ENCODE results near the gene BCAP31. TPM values are rescaled to one million over a fixed set of nuclear protein-coding genes. Genes with fewer than 3 reads are reported as not detected.

The BCAP31 gene
- total RNA-seq (2021): 138 and 140 TPM in 2 replicates
- long read RNA-seq, transcript BCAP31-201 (8 exons, 1,643 nt): major isoform, 1,070 of 1,186 reads
- long read RNA-seq, transcript BCAP31-207 (8 exons, 1,824 nt): minor isoform, 41 of 1,186 reads
- long read RNA-seq, partial matches to known transcripts: 22 of 1,186 reads
- long read RNA-seq, other reads (novel, unspliced or antisense): 52 of 1,186 reads

DNA sequence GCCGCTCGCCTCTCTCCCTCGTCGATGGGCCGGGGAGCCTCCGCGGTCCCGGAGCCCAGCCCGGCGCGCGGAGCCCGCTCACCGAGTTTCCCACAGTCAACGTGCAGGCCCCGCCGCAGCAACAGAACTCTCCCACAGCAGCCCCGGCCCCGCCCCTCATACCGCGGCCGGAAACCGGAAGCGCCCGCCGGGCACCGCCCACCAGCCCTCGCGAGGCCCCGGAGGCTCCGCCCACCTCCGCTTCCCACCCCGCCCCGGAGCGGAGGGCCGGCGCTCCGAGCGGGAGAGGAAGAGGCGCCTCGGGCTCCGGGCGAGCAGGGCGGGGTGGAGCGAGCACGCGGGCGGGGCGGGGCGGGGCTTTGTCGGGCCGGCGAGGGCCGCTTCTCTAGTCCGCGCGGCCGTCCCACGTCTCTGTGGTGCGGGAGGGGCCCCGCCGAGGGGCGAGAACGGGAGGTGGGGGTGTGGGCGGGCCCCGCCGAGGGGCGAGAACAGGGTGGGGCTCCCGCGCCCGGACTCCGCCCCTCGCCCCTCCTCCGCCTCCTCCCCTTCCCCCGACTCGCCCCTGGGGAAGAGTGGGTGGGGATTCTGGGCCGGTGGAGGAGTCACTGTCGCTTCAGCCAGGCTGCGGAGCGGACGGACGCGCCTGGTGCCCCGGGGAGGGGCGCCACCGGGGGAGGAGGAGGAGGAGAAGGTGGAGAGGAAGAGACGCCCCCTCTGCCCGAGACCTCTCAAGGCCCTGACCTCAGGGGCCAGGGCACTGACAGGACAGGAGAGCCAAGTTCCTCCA lies at the start of gene BCAP31, which contains the start of gene ABCD1:
Gene BCAP31 (minus strand): TSS at position 136 of the 787 bp plus-strand sequence. CDS start 1,143 bp downstream, outside the sequence.
Gene ABCD1 (plus strand): TSS at position 605 of the 787 bp plus-strand sequence. CDS start 411 bp downstream, outside the sequence.
- H2BK20ac ChIP-seq (ENCODE audit: low read depth, low read length, poor library complexity, severe bottlenecking): no peak within 1 kb of the TSS
- WGBS (ENCODE audit: extremely low coverage, insufficient read length, low lambda C conversion rate): no CpG with 5 or more reads among the region's 88 CpGs
- no peak within 1 kb of the TSS; the same call in 1 of the 2 replicates for H3K14ac ChIP-seq (ENCODE audit: insufficient read depth, low read length)
- H4K20me1 ChIP-seq (ENCODE audit: control insufficient read depth, insufficient read depth, insufficient read length): no peaks in the 10 kb centered on the region
- peak within 1 kb of the TSS in 2 of 3 experiments; percentile 68 to 89; a peak in 3 of 7 replicates for H3K27ac Mint-ChIP-seq
- H2AK5ac ChIP-seq (ENCODE audit: insufficient read length, low read length): no peak within 1 kb of the TSS
- no peak within 1 kb of the TSS for H4K8ac ChIP-seq (replicated peaks; ENCODE audit: insufficient read length, low read depth, low read length)
- H3K27me3 ChIP-seq (ENCODE audit: insufficient read depth, low read length): no peaks in the 10 kb centered on the region
- H3K18ac ChIP-seq (ENCODE audit: insufficient read length, low read depth, low read length): peak within 1 kb of the TSS; percentile 6
- H3K27me3 Mint-ChIP-seq (ENCODE audit: low read depth): no peaks in the 10 kb centered on the region
- H2AFZ ChIP-seq (ENCODE audit: low read length): no peak within 1 kb of the TSS
- H3T11ph ChIP-seq (ENCODE audit: low read length): no peak within 1 kb of the TSS
- DNase-seq: peak; percentile 84
- H4K91ac ChIP-seq (ENCODE audit: insufficient read length, low read depth, low read length): no peak within 1 kb of the TSS
- peaks cover 4% of the 10 kb centered on the region for H3K23me2 ChIP-seq (ENCODE audit: insufficient read length, low read depth, low read length, poor library complexity, severe bottlenecking)
- H2BK12ac ChIP-seq (ENCODE audit: insufficient read length, low read depth, low read length): no peak within 1 kb of the TSS
- H3K4me3 Mint-ChIP-seq: peak within 1 kb of the TSS; percentile 80 to 86
- peak within 1 kb of the TSS; percentile 50 for H3K9ac ChIP-seq (ENCODE audit: extremely low read depth, insufficient read length, low read length)
- no peak within 1 kb of the TSS for H4K5ac ChIP-seq (ENCODE audit: insufficient read length, low read depth, low read length)
- peaks cover 12 to 36% (median 34%) of the 10 kb centered on the region in 3 experiments for H3K36me3 Mint-ChIP-seq (ENCODE audit: insufficient read depth in 1 of 3, low read depth in 3 of 3)
- H3K56ac ChIP-seq (ENCODE audit: insufficient read length, low read depth, low read length): no peak within 1 kb of the TSS
- peaks cover 56 to 65% of the 10 kb centered on the region in 2 experiments for H3K9me3 Mint-ChIP-seq
- no peaks in the 10 kb centered on the region for H3K79me1 ChIP-seq (ENCODE audit: insufficient read depth, low read depth, low read length, poor library complexity, severe bottlenecking)
- H2BK15ac ChIP-seq (ENCODE audit: low read depth, low read length): no peak within 1 kb of the TSS
- peaks cover 29% of the 10 kb centered on the region for H3K9me3 ChIP-seq (ENCODE audit: control insufficient read depth, low read depth, low read length)
- H3K4me2 ChIP-seq (ENCODE audit: insufficient read depth, insufficient read length, low read length): peak within 1 kb of the TSS; percentile 61
- peaks cover 10 to 20% of the 10 kb centered on the region in 2 experiments for H3K4me1 Mint-ChIP-seq
- no peak within 1 kb of the TSS for H3K23ac ChIP-seq (ENCODE audit: insufficient read length, low read depth, low read length)
- no peak within 1 kb of the TSS for H3K27ac ChIP-seq (ENCODE audit: insufficient read length, low read depth, low read length)
- H2BK5ac ChIP-seq (ENCODE audit: insufficient read length, low read length): no peak within 1 kb of the TSS
- H2BK120ac ChIP-seq (ENCODE audit: low read depth, low read length, poor library complexity, severe bottlenecking): no peak within 1 kb of the TSS
- no peaks in the 10 kb centered on the region for H3K4me1 ChIP-seq (ENCODE audit: insufficient read depth, low read length)
- TF ChIP-seq, protein P1, sequence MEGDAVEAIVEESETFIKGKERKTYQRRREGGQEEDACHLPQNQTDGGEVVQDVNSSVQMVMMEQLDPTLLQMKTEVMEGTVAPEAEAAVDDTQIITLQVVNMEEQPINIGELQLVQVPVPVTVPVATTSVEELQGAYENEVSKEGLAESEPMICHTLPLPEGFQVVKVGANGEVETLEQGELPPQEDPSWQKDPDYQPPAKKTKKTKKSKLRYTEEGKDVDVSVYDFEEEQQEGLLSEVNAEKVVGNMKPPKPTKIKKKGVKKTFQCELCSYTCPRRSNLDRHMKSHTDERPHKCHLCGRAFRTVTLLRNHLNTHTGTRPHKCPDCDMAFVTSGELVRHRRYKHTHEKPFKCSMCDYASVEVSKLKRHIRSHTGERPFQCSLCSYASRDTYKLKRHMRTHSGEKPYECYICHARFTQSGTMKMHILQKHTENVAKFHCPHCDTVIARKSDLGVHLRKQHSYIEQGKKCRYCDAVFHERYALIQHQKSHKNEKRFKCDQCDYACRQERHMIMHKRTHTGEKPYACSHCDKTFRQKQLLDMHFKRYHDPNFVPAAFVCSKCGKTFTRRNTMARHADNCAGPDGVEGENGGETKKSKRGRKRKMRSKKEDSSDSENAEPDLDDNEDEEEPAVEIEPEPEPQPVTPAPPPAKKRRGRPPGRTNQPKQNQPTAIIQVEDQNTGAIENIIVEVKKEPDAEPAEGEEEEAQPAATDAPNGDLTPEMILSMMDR (conservative IDR thresholded peaks at IDR 0.05): no peak
- H3K79me2 ChIP-seq (ENCODE audit: insufficient read depth, low read length): peaks cover 10% of the 10 kb centered on the region; the same call in 1 of the 2 replicates
- H3K4ac ChIP-seq (ENCODE audit: low read depth, low read length): no peak within 1 kb of the TSS
